Measurements from ENCODE around the gene BTBD18. TPM values are rescaled to one million over a fixed set of nuclear protein-coding genes. Genes with fewer than 3 reads are reported as not detected.

The BTBD18 gene, protein sequence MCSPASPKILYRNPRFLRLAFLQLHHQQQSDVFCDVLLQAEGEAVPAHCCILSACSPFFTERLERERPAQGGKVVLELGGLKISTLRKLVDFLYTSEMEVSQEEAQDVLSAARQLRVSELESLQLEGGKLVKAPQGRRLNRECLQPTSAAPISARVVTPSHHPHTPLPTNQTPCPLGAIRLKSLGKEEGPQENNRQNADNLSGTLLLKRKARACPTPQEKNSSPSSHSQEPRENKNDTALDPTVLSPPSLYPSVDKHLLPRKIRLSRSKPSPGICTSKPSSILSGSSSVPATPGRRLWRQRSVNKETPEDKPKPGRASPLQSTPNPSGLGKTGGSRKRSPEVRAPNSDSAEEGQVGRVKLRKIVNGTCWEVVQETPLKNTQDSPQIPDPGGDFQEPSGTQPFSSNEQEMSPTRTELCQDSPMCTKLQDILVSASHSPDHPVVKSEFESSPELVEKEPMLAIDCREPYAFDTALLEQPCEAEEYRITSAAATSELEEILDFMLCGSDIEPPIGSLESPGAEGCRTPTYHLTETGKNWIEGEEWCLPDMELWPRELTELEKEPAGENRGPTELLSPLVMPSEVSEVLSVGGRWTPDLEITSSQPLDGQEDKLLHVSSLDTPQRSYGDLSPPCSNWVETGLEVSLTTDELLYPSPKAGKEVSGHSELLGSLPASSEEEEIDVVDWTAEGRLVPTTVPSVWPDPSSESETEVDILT
- total RNA-seq, result not detected

DNA sequence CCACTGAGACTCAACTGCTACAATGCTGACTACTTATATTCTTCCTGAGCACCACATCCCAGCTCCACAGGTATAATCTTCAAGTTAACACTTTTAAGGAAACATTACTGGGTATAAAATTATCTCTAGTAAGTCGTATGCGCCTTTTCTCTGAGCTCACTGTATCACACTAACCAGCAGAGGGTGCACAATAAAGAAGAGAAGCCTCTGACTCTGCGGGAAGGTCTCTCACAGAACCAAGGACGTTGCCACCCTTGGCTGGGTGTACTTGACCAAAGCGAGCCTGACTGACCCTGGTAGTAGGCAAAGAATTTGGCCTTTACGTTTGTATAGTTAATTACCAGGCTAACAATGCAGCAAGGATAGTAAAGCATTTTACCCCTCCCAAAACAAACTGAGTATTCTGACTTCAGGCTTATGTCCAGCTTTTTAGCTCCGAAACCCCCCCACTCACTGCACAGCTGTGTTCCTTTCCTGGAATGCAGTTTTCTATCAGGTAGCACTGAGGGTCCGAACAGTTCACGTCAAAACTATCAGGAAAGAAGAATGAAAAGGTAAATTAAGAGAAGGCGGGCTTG, at the start of gene BTBD18:
Gene BTBD18 (minus strand): TSS at position 144 of the 578 bp plus-strand sequence. CDS start 631 bp downstream, outside the sequence.
- TF ChIP-seq CTCF (IDR thresholded peaks at IDR 0.05 in 4 of 5, conservative IDR thresholded peaks at IDR 0.05 in 1 of 5) (peak in 3 of 5 experiments; percentile 10 to 33 (median 22)), POLR2A (IDR thresholded peaks at IDR 0.05) (no peak)
- H3K36me3 ChIP-seq, result no peaks in the 10 kb centered on the region
- in situ Hi-C loops (cut with MboI; ENCODE audit: low sequenced_read_pairs in 4 of 4), result loop anchor here in 1 of 4 donors (25.0 kb wide), 1 partner anchor 414 kb away; the partner anchor contains the start of genes P2RX3 and SSRP1
- ATAC-seq (peak in 1 of 2 donors; percentile 62), DNase-seq (no peak)
- H3K4me1 ChIP-seq, result no peaks in the 10 kb centered on the region
- H3K27me3 ChIP-seq, result no peaks in the 10 kb centered on the region
- no peak within 1 kb of the TSS for H3K4me3 ChIP-seq
- no peaks in the 10 kb centered on the region for H3K9me3 ChIP-seq
- intact Hi-C loops (cut with DNase I; ENCODE audit: low total_unique reads), result no loop called here
- H3K27ac ChIP-seq, result no peak within 1 kb of the TSS

GRCh38 chr11:57801183-57801485, 49.5 kb upstream of the BTBD18 start:
- DNase-seq, result no peak
- in situ Hi-C loops (cut with MboI; ENCODE audit: low sequenced_read_pairs in 4 of 4) (loop anchor here in 3 of 4 donors (5.0 to 25.0 kb wide), 4 partner anchors 54 to 711 kb away; partner anchors contain the start of genes OR5B21 (in 1 of the 3), SELENOH (in 1 of the 3) and UBE2L6 (in 1 of the 3)), intact Hi-C loops (cut with DNase I; ENCODE audit: low total_unique reads) (loop anchor here (2.0 to 5.0 kb wide), 2 partner anchors 59 to 160 kb away; partner anchors contain the start of gene SELENOH)
- Histone ChIP-seq H3K27me3 (no peaks in the 10 kb centered on the region), H3K27ac (peak overlapping the region; percentile 45 to 71 (median 54)), H3K36me3 (peaks cover 0 to 73% of the 10 kb centered on the region in 2 donors), H3K4me3 (no peak overlapping the region), H3K9me3 (no peaks in the 10 kb centered on the region), H3K4me1 (peaks cover 35 to 46% of the 10 kb centered on the region in 2 donors)
- ATAC-seq, result no peak
- TF ChIP-seq CTCF (IDR thresholded peaks at IDR 0.05 in 4 of 5, conservative IDR thresholded peaks at IDR 0.05 in 1 of 5), result no peak
- no peak for TF ChIP-seq POLR2A (IDR thresholded peaks at IDR 0.05)

GRCh38 chr11:57800444-57801182, 49.0 kb upstream of the BTBD18 start:
- peak; percentile 83 to 92 (median 84) for TF ChIP-seq CTCF (IDR thresholded peaks at IDR 0.05 in 4 of 5, conservative IDR thresholded peaks at IDR 0.05 in 1 of 5)
- TF ChIP-seq POLR2A (IDR thresholded peaks at IDR 0.05), result no peak
- H3K4me1 ChIP-seq, result peaks cover 30 to 42% of the 10 kb centered on the region in 2 donors

More at GRCh38 chr11:57800444-57801182, 49.0 kb upstream of the BTBD18 start:
- in situ Hi-C loops (cut with MboI; ENCODE audit: low sequenced_read_pairs in 4 of 4) (loop anchor here in 3 of 4 donors (5.0 to 25.0 kb wide), 4 partner anchors 53 to 712 kb away; partner anchors contain the start of genes OR5B21 (in 1 of the 3), SELENOH (in 1 of the 3) and UBE2L6 (in 1 of the 3)), intact Hi-C loops (cut with DNase I; ENCODE audit: low total_unique reads) (loop anchor here (1.0 to 5.0 kb wide), 3 partner anchors 58 to 160 kb away; partner anchors contain the start of genes MED19, SELENOH and TMX2)
- Histone ChIP-seq H3K9me3 (no peaks in the 10 kb centered on the region), H3K36me3 (peaks cover 0 to 73% of the 10 kb centered on the region in 2 donors), H3K27me3 (no peaks in the 10 kb centered on the region), H3K4me3 (no peak overlapping the region), H3K27ac (peak overlapping the region; percentile 45 to 71 (median 54))
- DNase-seq (no peak), ATAC-seq (peak; percentile 83 to 90)
